NCI-H2227 treated with DMSO at 0.1 percent for 48 hours (cell line): ENCODE measurements around the gene PRRG3.

ENCODE experiments used
- DNase-seq: peaks from one replicate; lab custom pipeline; 2025; lab: John Stamatoyannopoulos, UW

Gene PRRG3

DNA sequence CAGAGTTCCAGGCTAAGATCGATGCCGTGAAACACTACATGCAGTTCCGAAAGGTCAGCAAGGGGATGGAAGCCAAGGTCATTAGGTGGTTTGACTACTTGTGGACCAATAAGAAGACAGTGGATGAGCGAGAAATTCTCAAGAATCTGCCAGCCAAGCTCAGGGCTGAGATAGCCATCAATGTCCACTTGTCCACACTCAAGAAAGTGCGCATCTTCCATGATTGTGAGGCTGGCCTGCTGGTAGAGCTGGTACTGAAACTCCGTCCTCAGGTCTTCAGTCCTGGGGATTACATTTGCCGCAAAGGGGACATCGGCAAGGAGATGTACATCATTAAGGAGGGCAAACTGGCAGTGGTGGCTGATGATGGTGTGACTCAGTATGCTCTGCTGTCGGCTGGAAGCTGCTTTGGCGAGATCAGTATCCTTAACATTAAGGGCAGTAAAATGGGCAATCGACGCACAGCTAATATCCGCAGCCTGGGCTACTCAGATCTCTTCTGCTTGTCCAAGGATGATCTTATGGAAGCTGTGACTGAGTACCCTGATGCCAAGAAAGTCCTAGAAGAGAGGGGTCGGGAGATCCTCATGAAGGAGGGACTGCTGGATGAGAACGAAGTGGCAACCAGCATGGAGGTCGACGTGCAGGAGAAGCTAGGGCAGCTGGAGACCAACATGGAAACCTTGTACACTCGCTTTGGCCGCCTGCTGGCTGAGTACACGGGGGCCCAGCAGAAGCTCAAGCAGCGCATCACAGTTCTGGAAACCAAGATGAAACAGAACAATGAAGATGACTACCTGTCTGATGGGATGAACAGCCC is 48.6 kb downstream of the PRRG3 start:
- no peak for DNase-seq

DNA sequence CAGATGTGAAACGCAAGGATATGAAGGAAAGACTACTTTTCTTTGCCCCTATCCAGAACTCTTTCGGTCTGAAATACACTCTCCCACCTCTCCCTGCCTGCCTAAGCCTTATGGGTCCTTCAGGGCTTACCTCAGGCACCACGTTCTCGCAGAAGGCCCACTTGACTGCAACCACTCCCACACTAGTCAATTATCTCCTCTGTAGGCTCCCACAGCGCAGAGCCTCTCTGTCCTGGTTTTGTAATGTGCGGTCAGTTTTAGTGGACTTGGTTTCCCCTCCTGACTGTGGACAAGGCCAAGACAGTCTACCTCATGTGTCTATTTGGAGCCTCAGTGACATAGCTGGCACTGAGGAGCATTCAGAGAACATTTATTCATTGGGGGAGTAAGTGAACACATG is 50.4 kb downstream of the PRRG3 start:
- DNase-seq = no peak

GRCh38 chrX:151746502-151746901 is 51.2 kb downstream of the PRRG3 start:
- DNase-seq = no peak

- no peak for DNase-seq
Measured at GRCh38 chrX:151750511-151750910, 55.3 kb downstream of the PRRG3 start.

DNA sequence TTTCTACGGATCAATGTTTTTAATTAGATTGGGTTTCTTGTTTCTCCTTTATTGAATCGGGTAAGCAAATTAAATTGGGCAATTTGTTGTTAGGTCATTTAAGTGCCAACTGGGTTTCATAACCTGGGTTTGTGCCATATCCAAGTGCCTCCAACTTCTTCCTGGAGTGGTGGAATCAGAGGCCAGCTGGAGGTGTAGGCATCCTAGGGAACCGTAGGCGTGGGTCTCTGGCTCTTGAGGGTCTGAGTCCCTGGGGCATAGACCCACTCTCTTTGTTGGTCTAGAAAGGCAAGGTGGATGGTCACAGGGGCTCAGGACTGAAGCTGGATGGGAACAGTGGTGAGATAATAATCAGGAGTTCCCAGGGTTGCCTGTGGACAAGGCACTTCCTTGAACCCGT is 57.6 kb downstream of the PRRG3 start:
- DNase-seq = no peak

DNA sequence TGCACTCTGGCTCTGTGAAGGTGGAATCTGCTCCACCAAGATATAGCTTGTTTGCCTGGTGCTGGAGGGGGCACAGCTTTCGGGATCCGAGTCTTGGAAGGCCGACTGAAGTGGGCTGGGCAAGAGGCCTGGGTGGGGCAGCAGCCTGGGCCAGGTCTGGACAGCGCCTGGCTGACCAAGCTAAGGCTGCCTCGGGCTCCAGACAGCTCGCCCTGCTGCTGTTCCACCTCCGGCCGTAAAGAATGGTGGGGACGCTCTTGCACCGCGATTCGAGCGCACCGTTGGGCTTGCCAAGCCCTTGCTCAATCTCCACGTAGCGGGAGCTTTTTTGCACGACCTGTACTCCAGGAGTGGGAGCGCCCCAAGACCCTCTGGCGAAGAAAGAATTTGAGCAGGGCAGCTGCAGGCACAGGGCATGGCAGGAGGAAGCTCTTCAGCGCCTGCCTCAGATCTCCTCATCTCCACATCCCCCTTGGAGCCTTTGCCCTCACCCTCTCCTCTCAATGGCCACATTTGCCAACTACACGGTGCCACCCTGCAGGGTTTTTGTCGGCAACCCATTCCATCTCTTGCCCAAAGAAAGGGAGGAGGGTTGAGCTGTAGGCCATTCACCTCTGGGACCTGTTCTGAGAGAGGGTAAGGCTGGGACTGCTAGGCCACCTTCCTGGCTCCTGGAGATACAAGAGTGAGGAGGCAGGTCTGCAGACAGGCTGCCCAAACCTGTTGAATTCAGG is 58.2 kb downstream of the PRRG3 start:
- peak; percentile 7 for DNase-seq

DNA sequence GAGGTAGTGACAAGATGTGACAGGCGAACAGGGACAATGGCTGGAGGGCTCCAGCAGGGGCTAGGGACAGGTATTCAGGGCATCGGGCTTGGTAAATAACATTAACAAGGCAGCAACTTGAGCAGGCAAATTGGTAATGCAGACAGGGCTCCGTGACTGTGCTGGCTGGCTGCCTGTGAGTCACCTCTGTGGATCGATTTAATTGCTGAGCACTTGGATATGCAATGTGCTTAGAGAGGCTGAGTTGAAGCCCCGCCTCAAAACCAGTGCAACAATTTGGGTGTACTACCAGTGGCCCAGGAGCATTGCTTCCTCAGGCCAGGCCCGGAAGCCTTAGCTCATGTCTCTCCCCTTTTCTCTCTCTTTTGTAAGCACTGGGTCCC is 58.8 kb downstream of the PRRG3 start:
- DNase-seq = peak; percentile 14

- DNase-seq = no peak
Measured at GRCh38 chrX:151754641-151755215, 59.5 kb downstream of the PRRG3 start.
